HG03108 (cell line): ENCODE results near the gene CD8A.

ENCODE experiments used
- ATAC-seq: cut with Tn5 transposase; IDR thresholded peaks from one replicate; pipeline ENCODE4 v1.9.1; 2021; ENCODE audit warnings: moderate library complexity; ENCODE audit not compliant: unreplicated experiment

Gene CD8A

GRCh38 chr2:86809481-86810121 is 18.9 kb upstream of the CD8A start:
- no peak for ATAC-seq

GRCh38 chr2:86808315-86809161 is 17.8 kb upstream of the CD8A start:
- ATAC-seq = peak; percentile 79

GRCh38 chr2:86807468-86808275 is 17.0 kb upstream of the CD8A start:
- peak; percentile 38 for ATAC-seq

GRCh38 chr2:86807133-86807467 is 16.4 kb upstream of the CD8A start:
- no peak for ATAC-seq

GRCh38 chr2:86806059-86806857 is 15.5 kb upstream of the CD8A start:
- no peak for ATAC-seq

GRCh38 chr2:86800856-86801567 is 10.3 kb upstream of the CD8A start:
- ATAC-seq = no peak

GRCh38 chr2:86794861-86795260 is 4.1 kb upstream of the CD8A start:
- no peak for ATAC-seq

- no peak for ATAC-seq
Observed at GRCh38 chr2:86793752-86794151, 3.0 kb upstream of the CD8A start.

GRCh38 chr2:86791573-86791972 is 860 bp upstream of the CD8A start:
- ATAC-seq = no peak

GRCh38 chr2:86790134-86790675 is 508 bp downstream of the CD8A start:
- no peak for ATAC-seq

GRCh38 chr2:86789687-86790133 is 1.0 kb downstream of the CD8A start:
- ATAC-seq = no peak

- no peak for ATAC-seq
Observed at GRCh38 chr2:86788881-86789686, 1.6 kb downstream of the CD8A start.

- no peak for ATAC-seq
Observed at GRCh38 chr2:86788165-86788564, 2.5 kb downstream of the CD8A start.

GRCh38 chr2:86787736-86788135 is 3.0 kb downstream of the CD8A start:
- no peak for ATAC-seq

- ATAC-seq = no peak
Observed at GRCh38 chr2:86786001-86786536, 4.6 kb downstream of the CD8A start.

GRCh38 chr2:86785456-86785855 is 5.3 kb downstream of the CD8A start:
- ATAC-seq = no peak

- peak; percentile 97 for ATAC-seq
Observed at GRCh38 chr2:86783615-86784339, 6.9 kb downstream of the CD8A start.

- no peak for ATAC-seq
Observed at GRCh38 chr2:86782748-86783147, 8.0 kb downstream of the CD8A start.
